ENCODE measurements around the gene GALM.

DNA sequence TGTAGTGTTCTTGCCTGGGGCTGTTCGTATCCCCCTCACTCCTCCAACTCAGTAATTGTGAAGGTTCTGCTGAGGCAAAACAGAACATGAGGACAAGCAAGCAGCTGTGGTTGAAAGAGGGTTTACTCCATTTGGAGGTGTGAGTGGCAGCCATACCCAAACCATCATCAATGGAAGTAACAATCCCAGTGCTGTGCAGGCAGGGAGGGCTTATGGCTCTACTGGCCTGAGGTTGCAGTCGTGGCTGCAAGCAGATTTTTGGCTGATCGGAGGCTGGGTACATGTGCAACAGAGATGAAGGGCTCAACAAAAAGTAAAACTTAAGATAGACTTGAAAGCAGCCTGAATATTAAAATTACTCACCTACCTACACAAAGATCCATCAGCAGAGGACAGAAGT, 72.0 kb downstream of the GALM start:
- TF ChIP-seq, protein P1, sequence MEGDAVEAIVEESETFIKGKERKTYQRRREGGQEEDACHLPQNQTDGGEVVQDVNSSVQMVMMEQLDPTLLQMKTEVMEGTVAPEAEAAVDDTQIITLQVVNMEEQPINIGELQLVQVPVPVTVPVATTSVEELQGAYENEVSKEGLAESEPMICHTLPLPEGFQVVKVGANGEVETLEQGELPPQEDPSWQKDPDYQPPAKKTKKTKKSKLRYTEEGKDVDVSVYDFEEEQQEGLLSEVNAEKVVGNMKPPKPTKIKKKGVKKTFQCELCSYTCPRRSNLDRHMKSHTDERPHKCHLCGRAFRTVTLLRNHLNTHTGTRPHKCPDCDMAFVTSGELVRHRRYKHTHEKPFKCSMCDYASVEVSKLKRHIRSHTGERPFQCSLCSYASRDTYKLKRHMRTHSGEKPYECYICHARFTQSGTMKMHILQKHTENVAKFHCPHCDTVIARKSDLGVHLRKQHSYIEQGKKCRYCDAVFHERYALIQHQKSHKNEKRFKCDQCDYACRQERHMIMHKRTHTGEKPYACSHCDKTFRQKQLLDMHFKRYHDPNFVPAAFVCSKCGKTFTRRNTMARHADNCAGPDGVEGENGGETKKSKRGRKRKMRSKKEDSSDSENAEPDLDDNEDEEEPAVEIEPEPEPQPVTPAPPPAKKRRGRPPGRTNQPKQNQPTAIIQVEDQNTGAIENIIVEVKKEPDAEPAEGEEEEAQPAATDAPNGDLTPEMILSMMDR (conservative IDR thresholded peaks at IDR 0.05; ENCODE audit: low read depth, low read length), result no peak
- no peak for TF ChIP-seq EZH2 (IDR thresholded peaks at IDR 0.05; ENCODE audit: low read length, unreplicated experiment)

Data from PC-3 (cell line).